ENCODE measurements around the gene RMDN2.

The RMDN2 gene

GRCh38 chr2:37897511-37897910 lies 27.6 kb upstream of the RMDN2 start:
- DNase-seq (ENCODE audit: extremely low read depth, low read depth), result no peak
- no peak for TF ChIP-seq CTCF (IDR thresholded peaks at IDR 0.05; ENCODE audit: low read depth, low read length)

DNA sequence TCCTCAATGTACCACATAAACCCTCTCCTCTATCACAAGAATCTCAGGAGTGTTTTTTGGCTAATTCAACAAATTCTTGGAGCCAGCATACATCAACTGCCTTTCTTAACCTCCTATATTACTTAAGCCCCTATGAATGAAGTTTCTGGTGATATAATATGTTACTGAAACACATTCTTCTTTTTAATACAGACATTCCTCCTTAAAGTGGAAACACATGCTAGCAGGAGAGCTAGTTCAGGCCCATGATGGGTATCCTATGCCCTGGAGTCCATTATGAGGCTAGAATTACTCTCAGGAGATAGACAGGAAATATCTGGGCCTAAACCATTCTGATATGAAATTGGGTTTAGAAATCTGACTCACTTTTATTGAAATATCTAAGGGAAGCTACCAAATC lies 26.6 kb upstream of the RMDN2 start:
- TF ChIP-seq CTCF (IDR thresholded peaks at IDR 0.05; ENCODE audit: low read depth, low read length), result no peak
- DNase-seq (ENCODE audit: extremely low read depth, low read depth), result no peak

- TF ChIP-seq CTCF (IDR thresholded peaks at IDR 0.05; ENCODE audit: low read depth, low read length), result no peak
- no peak for DNase-seq (ENCODE audit: extremely low read depth, low read depth)
Observed at GRCh38 chr2:37902991-37903390, 22.1 kb upstream of the RMDN2 start.

DNA sequence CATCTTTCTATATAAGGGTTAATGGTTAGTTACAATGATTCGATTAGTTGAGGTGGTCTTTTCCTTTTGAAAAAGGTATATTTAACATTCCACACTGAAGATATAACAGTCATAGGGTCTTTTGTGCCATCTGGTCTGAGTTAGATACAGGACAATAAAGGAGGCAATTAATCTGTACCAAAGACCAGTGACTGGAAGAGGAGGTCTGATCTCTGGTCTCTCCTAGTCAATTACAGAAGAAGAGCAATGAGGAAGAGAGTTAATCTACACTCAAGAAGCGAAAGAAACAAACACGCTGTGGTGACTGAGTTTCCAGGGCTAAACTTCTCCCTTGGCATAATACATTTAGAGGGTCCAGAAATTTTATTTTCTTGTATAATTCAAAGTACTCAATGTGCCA lies 20.7 kb upstream of the RMDN2 start:
- DNase-seq (ENCODE audit: extremely low read depth, low read depth), result no peak

DNA sequence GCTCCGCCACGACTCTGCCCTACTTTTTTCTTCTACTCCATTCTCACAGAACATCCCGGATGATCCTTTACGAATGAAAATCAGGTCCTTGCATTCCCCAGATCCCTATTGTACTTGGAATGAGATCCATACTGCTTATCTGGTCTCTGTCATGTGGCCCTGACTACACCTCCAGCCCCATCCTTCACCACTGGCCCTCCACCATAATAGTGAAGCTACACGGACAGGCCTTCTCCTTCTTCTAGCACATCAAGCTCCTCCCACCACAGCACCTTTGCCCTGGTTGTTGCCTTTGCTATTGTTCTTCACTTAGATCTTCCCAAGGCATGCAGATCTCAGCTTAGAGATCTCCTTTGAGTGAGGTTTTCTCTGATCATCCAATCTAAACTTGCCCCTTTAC lies 20.1 kb upstream of the RMDN2 start:
- no peak for TF ChIP-seq CTCF (IDR thresholded peaks at IDR 0.05; ENCODE audit: low read depth, low read length)
- no peak for DNase-seq (ENCODE audit: extremely low read depth, low read depth)

More for the DNA sequence above, 20.7 kb upstream of the RMDN2 start:
- no peak for TF ChIP-seq CTCF (IDR thresholded peaks at IDR 0.05; ENCODE audit: low read depth, low read length)

- DNase-seq (ENCODE audit: extremely low read depth, low read depth), result no peak
- TF ChIP-seq CTCF (IDR thresholded peaks at IDR 0.05; ENCODE audit: low read depth, low read length), result no peak
Observed at GRCh38 chr2:37906131-37906530, 19.0 kb upstream of the RMDN2 start.

DNA sequence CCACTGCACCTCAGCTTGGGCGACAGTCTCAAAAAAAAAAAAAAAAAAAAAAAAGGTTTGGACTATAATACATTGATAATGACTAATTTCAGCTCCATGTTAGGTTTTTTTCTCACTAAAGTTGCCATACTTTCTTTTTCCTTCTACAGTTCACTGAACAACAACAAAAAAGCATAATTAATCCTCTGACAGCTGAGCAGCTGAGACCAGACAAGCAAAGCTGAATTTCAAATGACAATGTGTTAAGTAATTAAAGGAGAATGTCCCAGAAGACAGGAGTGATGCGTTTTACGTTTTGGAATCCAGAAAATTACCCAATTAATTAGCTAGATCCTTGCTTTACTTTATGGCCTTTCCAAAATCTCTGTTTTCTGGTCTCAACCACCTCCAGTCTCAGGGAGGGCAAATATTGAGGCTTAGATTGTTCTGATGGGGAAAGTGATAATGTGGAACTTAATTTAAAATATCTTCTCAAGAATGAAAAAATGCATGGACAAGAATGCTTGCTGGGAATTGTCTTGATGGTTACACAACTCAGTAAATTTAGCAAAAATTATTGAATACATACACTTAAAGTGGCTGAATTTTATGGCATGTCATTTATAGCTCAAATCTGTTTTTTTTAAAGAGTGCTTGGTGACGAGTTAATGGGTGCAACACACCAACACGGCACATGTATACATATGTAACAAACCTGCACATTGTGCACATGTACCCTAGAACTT lies 17.4 kb upstream of the RMDN2 start:
- TF ChIP-seq CTCF (IDR thresholded peaks at IDR 0.05; ENCODE audit: low read depth, low read length), result no peak
- no peak for DNase-seq (ENCODE audit: extremely low read depth, low read depth)
